Neural cell (in vitro differentiated cells): Measurements from ENCODE around the gene CKLF. TPM values are rescaled to one million over a fixed set of nuclear protein-coding genes. Genes with fewer than 3 reads are reported as not detected.

Experiments
- H2AFZ ChIP-seq: fragments of 200-600, 300-800 bp; sonication (generic), shearing (Covaris generic); 2 replicates; pipeline ENCODE4 v1.6.0; 2014; ENCODE audit warnings: low read depth, mild to moderate bottlenecking, antibody characterized with exemption, low read length, moderate library complexity
- H3F3A ChIP-seq: fragments of 200-600 bp; shearing (Covaris generic); 2 replicates; pipeline ENCODE4 v1.6.1; 2016; ENCODE audit warnings: mild to moderate bottlenecking, moderate library complexity, mixed read lengths, antibody characterized with exemption, low read length; ENCODE audit not compliant: insufficient read depth, poor library complexity, severe bottlenecking
- H3K27ac ChIP-seq: fragments of 200-600, 300-800 bp; sonication (generic), shearing (Covaris generic); 2 replicates; pipeline ENCODE4 v1.5.1; 2014; ENCODE audit warnings: mild to moderate bottlenecking, low read length, moderate library complexity
- H3K27me3 ChIP-seq: fragments of 300-800, 200-600 bp; sonication (generic), shearing (Covaris generic); 2 replicates; pipeline ENCODE4 v1.6.0; 2014; ENCODE audit warnings: mild to moderate bottlenecking, low read depth, low read length, moderate library complexity; ENCODE audit not compliant: insufficient read depth
- H3K36me3 ChIP-seq: fragments of 300-800, 200-600 bp; sonication (generic), shearing (Covaris generic); 2 replicates; pipeline ENCODE4 v1.5.1; 2014; ENCODE audit warnings: mild to moderate bottlenecking, antibody characterized with exemption, low read length, moderate library complexity; ENCODE audit not compliant: insufficient read depth
- H3K4me2 ChIP-seq: fragments of 300-800, 200-600 bp; sonication (generic), shearing (Covaris generic); 2 replicates; pipeline ENCODE4 v1.6.0; 2014; ENCODE audit warnings: mild to moderate bottlenecking, low read length
- H3K4me3 ChIP-seq: fragments of 300-800, 200-600 bp; sonication (generic), shearing (Covaris generic); 2 replicates; pipeline ENCODE4 v1.5.1; 2014; ENCODE audit warnings: mild to moderate bottlenecking, low read length, moderate library complexity
- H3K79me2 ChIP-seq: fragments of 200-600 bp; shearing (Covaris generic); replicated peaks from 2 replicates; pipeline ENCODE4 v1.6.0; 2014; ENCODE audit warnings: mild to moderate bottlenecking, low read length, moderate library complexity; ENCODE audit not compliant: insufficient read depth
- H3K9ac ChIP-seq: fragments of 300-800, 200-600 bp; sonication (generic), shearing (Covaris generic); 2 replicates; pipeline ENCODE4 v1.6.1; 2016; ENCODE audit warnings: mild to moderate bottlenecking, low read length, mixed read lengths
- H3K9me2 ChIP-seq: fragments of 200-600 bp; shearing (Covaris generic); 2 replicates; pipeline ENCODE4 v1.6.1; 2016; ENCODE audit warnings: mild to moderate bottlenecking, low read length, mixed read lengths; ENCODE audit not compliant: insufficient read depth
- H3K9me3 ChIP-seq: fragments of 200-600, 300-800 bp; sonication (generic), shearing (Covaris generic); 2 replicates; pipeline ENCODE4 v1.6.1; 2016; ENCODE audit warnings: mild to moderate bottlenecking, mixed run types, low read length, moderate library complexity, mixed read lengths
- H4K20me1 ChIP-seq: fragments of 200-600 bp; shearing (Covaris generic); 2 replicates; pipeline ENCODE4 v1.6.1; 2016; ENCODE audit warnings: mild to moderate bottlenecking, mixed run types; ENCODE audit not compliant: insufficient read depth
- EP300 ChIP-seq: fragments of 450-650 bp; conservative IDR thresholded peaks from 2 replicates; pipeline ENCODE4 v1.6.1; 2014; ENCODE audit warnings: antibody characterized with exemption, mild to moderate bottlenecking, moderate library complexity; ENCODE audit not compliant: poor library complexity, severe bottlenecking
- EZH2 ChIP-seq: fragments of 200-600, 300-800 bp; shearing (Covaris generic), sonication (generic); IDR thresholded peaks from 2 replicates; pipeline ENCODE4 v1.6.1; 2014; ENCODE audit warnings: antibody characterized with exemption, low read length, borderline replicate concordance, mild to moderate bottlenecking; ENCODE audit not compliant: insufficient read depth, poor library complexity, severe bottlenecking
- MXI1 ChIP-seq: fragments of 450-650 bp; conservative IDR thresholded peaks from 2 replicates; pipeline ENCODE4 v1.6.1; 2014; ENCODE audit warnings: antibody characterized with exemption, mild to moderate bottlenecking; ENCODE audit not compliant: poor library complexity, severe bottlenecking
- POLR2AphosphoS5 ChIP-seq: IDR thresholded peaks from 2 replicates; pipeline ENCODE4 v1.6.1; 2012
- RAD21 ChIP-seq: fragments of 450-650 bp; conservative IDR thresholded peaks from 2 replicates; pipeline ENCODE4 v1.6.1; 2014; ENCODE audit warnings: antibody characterized with exemption, mild to moderate bottlenecking, moderate library complexity
- SMC3 ChIP-seq: fragments of 450-650 bp; conservative IDR thresholded peaks from 2 replicates; pipeline ENCODE4 v1.6.1; 2014; ENCODE audit warnings: antibody characterized with exemption, mild to moderate bottlenecking, moderate library complexity; ENCODE audit not compliant: poor library complexity
- TAF1 ChIP-seq: IDR thresholded peaks from 2 replicates; pipeline ENCODE4 v1.6.1; 2012; ENCODE audit warnings: low read depth
- polyA plus RNA-seq: library from polyadenylated mRNA; depleted of rRNA; stranded (reverse); fragments of >200 nt; gene quantifications from 2 replicates; pipeline ENCODE4 v1.2.3, GENCODE V29; 2014
- TF ChIP-seq, protein P1 (sequence below): IDR thresholded peaks from 2 replicates; pipeline ENCODE4 v1.6.1; 2012; ENCODE audit warnings: borderline replicate concordance
- TF ChIP-seq, protein P2 (sequence below): fragments of 450-650 bp; IDR thresholded peaks from 2 replicates; pipeline ENCODE4 v1.5.1; 2014; ENCODE audit warnings: antibody characterized with exemption, mild to moderate bottlenecking, moderate library complexity; ENCODE audit not compliant: poor library complexity, severe bottlenecking

Gene CKLF
- polyA plus RNA-seq, 1 donor from 2014 or later: 40.8 TPM

DNA sequence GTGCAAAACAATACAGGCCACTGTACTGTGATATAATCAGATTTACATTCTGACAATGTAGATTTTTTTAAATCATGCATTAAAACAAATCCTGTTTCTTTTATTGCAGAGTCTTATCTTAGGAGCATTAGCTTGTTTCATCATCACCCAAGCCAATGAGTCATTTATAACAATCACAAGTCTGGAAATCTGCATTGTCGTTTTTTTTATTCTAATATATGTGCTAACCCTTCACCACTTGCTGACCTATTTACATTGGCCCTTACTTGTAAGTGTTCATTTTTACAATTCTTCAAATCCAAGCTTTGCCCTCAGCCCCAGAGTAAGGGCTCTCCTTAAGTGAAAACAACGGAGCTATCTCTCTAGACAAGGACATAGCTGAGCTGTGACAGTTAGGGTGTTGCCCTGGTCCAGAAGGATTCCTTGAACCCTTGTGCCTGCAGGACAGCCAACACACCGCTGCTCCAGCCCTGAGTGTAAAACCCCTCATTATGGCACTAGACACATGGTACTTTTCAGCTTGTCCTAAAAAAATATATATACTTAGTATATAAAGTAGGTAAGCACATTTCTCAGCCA lies 17.5 kb downstream of the CKLF start:
- Histone ChIP-seq H3K4me2 (no peak overlapping the region), H3K4me3 (no peak overlapping the region), H3K9me3 (no peaks in the 10 kb centered on the region), H3F3A (no peaks in the 10 kb centered on the region), H3K27ac (no peak overlapping the region), H2AFZ (no peak overlapping the region), H3K79me2 (no peaks in the 10 kb centered on the region), H3K9me2 (no peaks in the 10 kb centered on the region), H4K20me1 (no peaks in the 10 kb centered on the region), H3K36me3 (no peaks in the 10 kb centered on the region), H3K9ac (no peak overlapping the region), H3K27me3 (no peaks in the 10 kb centered on the region)
- TF ChIP-seq EZH2: no peak
- TF ChIP-seq EP300: no peak

DNA sequence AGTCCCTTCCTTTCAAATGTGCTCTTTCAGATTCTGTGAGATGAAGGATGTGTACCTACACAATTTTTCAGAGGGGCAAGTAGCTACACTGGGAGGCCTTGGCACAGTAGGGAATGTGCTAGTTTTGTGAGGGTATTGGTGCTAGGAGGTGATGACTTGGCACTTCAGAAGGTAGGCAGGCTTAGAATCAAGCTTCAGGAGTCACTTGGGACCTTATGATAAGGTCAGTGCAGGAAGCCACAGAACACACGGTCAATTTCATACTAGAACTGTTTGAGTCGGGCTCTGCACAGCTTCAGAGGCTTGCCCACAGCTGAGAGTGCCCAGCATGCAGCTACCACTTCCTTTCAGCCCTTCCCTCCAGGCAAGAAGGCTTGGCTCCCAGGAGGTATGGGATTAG lies 20.0 kb downstream of the CKLF start:
- no peaks in the 10 kb centered on the region for H3K9me3 ChIP-seq
- no peak overlapping the region for H3K9ac ChIP-seq
- H3K36me3 ChIP-seq: no peaks in the 10 kb centered on the region
- no peaks in the 10 kb centered on the region for H3F3A ChIP-seq
- no peak overlapping the region for H3K27ac ChIP-seq
- no peak overlapping the region for H2AFZ ChIP-seq
- no peaks in the 10 kb centered on the region for H3K27me3 ChIP-seq
- H3K79me2 ChIP-seq: no peaks in the 10 kb centered on the region
- no peak overlapping the region for H3K4me3 ChIP-seq
- H3K9me2 ChIP-seq: no peaks in the 10 kb centered on the region
- no peak for TF ChIP-seq MXI1
- TF ChIP-seq TAF1: no peak
- TF ChIP-seq, protein P1, sequence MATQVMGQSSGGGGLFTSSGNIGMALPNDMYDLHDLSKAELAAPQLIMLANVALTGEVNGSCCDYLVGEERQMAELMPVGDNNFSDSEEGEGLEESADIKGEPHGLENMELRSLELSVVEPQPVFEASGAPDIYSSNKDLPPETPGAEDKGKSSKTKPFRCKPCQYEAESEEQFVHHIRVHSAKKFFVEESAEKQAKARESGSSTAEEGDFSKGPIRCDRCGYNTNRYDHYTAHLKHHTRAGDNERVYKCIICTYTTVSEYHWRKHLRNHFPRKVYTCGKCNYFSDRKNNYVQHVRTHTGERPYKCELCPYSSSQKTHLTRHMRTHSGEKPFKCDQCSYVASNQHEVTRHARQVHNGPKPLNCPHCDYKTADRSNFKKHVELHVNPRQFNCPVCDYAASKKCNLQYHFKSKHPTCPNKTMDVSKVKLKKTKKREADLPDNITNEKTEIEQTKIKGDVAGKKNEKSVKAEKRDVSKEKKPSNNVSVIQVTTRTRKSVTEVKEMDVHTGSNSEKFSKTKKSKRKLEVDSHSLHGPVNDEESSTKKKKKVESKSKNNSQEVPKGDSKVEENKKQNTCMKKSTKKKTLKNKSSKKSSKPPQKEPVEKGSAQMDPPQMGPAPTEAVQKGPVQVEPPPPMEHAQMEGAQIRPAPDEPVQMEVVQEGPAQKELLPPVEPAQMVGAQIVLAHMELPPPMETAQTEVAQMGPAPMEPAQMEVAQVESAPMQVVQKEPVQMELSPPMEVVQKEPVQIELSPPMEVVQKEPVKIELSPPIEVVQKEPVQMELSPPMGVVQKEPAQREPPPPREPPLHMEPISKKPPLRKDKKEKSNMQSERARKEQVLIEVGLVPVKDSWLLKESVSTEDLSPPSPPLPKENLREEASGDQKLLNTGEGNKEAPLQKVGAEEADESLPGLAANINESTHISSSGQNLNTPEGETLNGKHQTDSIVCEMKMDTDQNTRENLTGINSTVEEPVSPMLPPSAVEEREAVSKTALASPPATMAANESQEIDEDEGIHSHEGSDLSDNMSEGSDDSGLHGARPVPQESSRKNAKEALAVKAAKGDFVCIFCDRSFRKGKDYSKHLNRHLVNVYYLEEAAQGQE: no peak
- TF ChIP-seq SMC3: no peak
- TF ChIP-seq, protein P2, sequence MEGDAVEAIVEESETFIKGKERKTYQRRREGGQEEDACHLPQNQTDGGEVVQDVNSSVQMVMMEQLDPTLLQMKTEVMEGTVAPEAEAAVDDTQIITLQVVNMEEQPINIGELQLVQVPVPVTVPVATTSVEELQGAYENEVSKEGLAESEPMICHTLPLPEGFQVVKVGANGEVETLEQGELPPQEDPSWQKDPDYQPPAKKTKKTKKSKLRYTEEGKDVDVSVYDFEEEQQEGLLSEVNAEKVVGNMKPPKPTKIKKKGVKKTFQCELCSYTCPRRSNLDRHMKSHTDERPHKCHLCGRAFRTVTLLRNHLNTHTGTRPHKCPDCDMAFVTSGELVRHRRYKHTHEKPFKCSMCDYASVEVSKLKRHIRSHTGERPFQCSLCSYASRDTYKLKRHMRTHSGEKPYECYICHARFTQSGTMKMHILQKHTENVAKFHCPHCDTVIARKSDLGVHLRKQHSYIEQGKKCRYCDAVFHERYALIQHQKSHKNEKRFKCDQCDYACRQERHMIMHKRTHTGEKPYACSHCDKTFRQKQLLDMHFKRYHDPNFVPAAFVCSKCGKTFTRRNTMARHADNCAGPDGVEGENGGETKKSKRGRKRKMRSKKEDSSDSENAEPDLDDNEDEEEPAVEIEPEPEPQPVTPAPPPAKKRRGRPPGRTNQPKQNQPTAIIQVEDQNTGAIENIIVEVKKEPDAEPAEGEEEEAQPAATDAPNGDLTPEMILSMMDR: no peak
- no peak for TF ChIP-seq POLR2AphosphoS5
- TF ChIP-seq EZH2: no peak
- TF ChIP-seq RAD21: no peak
- no peak for TF ChIP-seq EP300
- H4K20me1 ChIP-seq: no peaks in the 10 kb centered on the region
- H3K4me2 ChIP-seq: no peak overlapping the region
